ENCODE measurements around the gene PAFAH2. TPM values are rescaled to one million over a fixed set of nuclear protein-coding genes. Genes with fewer than 3 reads are reported as not detected.
A peak's percentile ranks its signal among the peaks of the same experiment; 100 is the strongest.

Gene PAFAH2
- total RNA-seq, 1 experiment from 2014 or later, result 12.4 TPM

- H3K27me3 ChIP-seq (ENCODE audit: insufficient read depth, low read length), result no peaks in the 10 kb centered on the region
- H3K79me1 ChIP-seq (ENCODE audit: insufficient read depth, low read depth, low read length, poor library complexity, severe bottlenecking), result no peaks in the 10 kb centered on the region
- Mint-ChIP-seq H3K9me3 (no peaks in the 10 kb centered on the region), H3K4me1 (peaks cover 15 to 20% of the 10 kb centered on the region in 2 experiments), H3K27me3 (ENCODE audit: low read depth) (peaks cover 2% of the 10 kb centered on the region), H3K27ac (peak overlapping the region in 1 of 3 experiments; percentile 71; a peak in 4 of 7 replicates), H3K4me3 (peak overlapping the region in 1 of 2 experiments; percentile 37; a peak in 1 of 5 replicates), H3K36me3 (ENCODE audit: insufficient read depth in 1 of 3, low read depth in 3 of 3) (no peaks in the 10 kb centered on the region)
- DNase-seq, result peak; percentile 78
- H3K56ac ChIP-seq (ENCODE audit: insufficient read length, low read depth, low read length), result no peak overlapping the region
- no peak overlapping the region for H3K4me2 ChIP-seq (ENCODE audit: insufficient read depth, insufficient read length, low read length)
- TF ChIP-seq CTCF (conservative IDR thresholded peaks at IDR 0.05), result peak; percentile 73
- H3K23ac ChIP-seq (ENCODE audit: insufficient read length, low read depth, low read length), result no peak overlapping the region
- H3K79me2 ChIP-seq (ENCODE audit: insufficient read depth, low read length), result no peaks in the 10 kb centered on the region
- no peak overlapping the region for H3K27ac ChIP-seq (ENCODE audit: insufficient read length, low read depth, low read length)
- H3K18ac ChIP-seq (ENCODE audit: insufficient read length, low read depth, low read length), result no peak overlapping the region
- H3K9me3 ChIP-seq (ENCODE audit: control insufficient read depth, low read depth, low read length), result no peaks in the 10 kb centered on the region
- H2BK12ac ChIP-seq (ENCODE audit: insufficient read length, low read depth, low read length), result no peak overlapping the region
- H3K14ac ChIP-seq (ENCODE audit: insufficient read depth, low read length), result no peak overlapping the region
- no peak overlapping the region for H2BK20ac ChIP-seq (ENCODE audit: low read depth, low read length, poor library complexity, severe bottlenecking)
- peak overlapping the region; percentile 85 for H2AFZ ChIP-seq (ENCODE audit: low read length)
- H3T11ph ChIP-seq (ENCODE audit: low read length), result no peak overlapping the region
- WGBS (ENCODE audit: extremely low coverage, insufficient read length, low lambda C conversion rate), result no CpG with 5 or more reads among the region's 6 CpGs
- H3K4ac ChIP-seq (ENCODE audit: low read depth, low read length), result no peak overlapping the region
- no peaks in the 10 kb centered on the region for H3K23me2 ChIP-seq (ENCODE audit: insufficient read length, low read depth, low read length, poor library complexity, severe bottlenecking)
- no peak overlapping the region for H4K91ac ChIP-seq (ENCODE audit: insufficient read length, low read depth, low read length)
- H3K4me1 ChIP-seq (ENCODE audit: insufficient read depth, low read length), result no peaks in the 10 kb centered on the region; the same call in 1 of the 2 replicates
- no peak overlapping the region for H4K5ac ChIP-seq (ENCODE audit: insufficient read length, low read depth, low read length)
- no peak overlapping the region for H3K9ac ChIP-seq (ENCODE audit: extremely low read depth, insufficient read length, low read length)
- H4K20me1 ChIP-seq (ENCODE audit: control insufficient read depth, insufficient read depth, insufficient read length), result no peaks in the 10 kb centered on the region
- H2BK5ac ChIP-seq (ENCODE audit: insufficient read length, low read length), result no peak overlapping the region
- no peak overlapping the region for H2BK120ac ChIP-seq (ENCODE audit: low read depth, low read length, poor library complexity, severe bottlenecking)
- H2BK15ac ChIP-seq (ENCODE audit: low read depth, low read length), result no peak overlapping the region
- H2AK5ac ChIP-seq (ENCODE audit: insufficient read length, low read length), result no peak overlapping the region
- H4K8ac ChIP-seq (replicated peaks; ENCODE audit: insufficient read length, low read depth, low read length), result no peak overlapping the region
Measured at GRCh38 chr1:26009796-26010447, 12.1 kb upstream of the PAFAH2 start.

Data from H9 (cell line).